Neural progenitor cell (in vitro differentiated cells): Measurements from ENCODE around the gene CALN1. TPM values are rescaled to one million over a fixed set of nuclear protein-coding genes. Genes with fewer than 3 reads are reported as not detected.

ENCODE experiments used
- DNase-seq: peaks from one replicate; pipeline ENCODE4 v3.0.0-alpha.2; 2016; ENCODE audit warnings: low spot score
- H2AFZ ChIP-seq: fragments of 200-600 bp; sonication (generic); replicated peaks from 2 replicates; pipeline ENCODE4 v1.6.1; 2016; ENCODE audit warnings: antibody characterized with exemption
- H3F3A ChIP-seq: fragments of 200-600 bp; sonication (generic); 2 replicates; pipeline ENCODE4 v1.6.1; 2016; ENCODE audit warnings: antibody characterized with exemption, low read depth
- H3K27ac ChIP-seq: fragments of 200-600 bp; sonication (generic); 2 replicates; pipeline ENCODE4 v1.5.1; 2016; ENCODE audit warnings: mild to moderate bottlenecking
- H3K27me3 ChIP-seq: fragments of 200-600 bp; sonication (generic); 2 replicates; pipeline ENCODE4 v1.6.1; 2016; ENCODE audit warnings: mild to moderate bottlenecking, moderate library complexity
- H3K36me3 ChIP-seq: fragments of 200-600 bp; sonication (generic); 2 replicates; pipeline ENCODE4 v1.5.1; 2016
- H3K4me1 ChIP-seq: fragments of 200-600 bp; sonication (generic); 2 replicates; pipeline ENCODE4 v1.6.1; 2016; ENCODE audit warnings: mixed run types
- H3K4me2 ChIP-seq: fragments of 200-600 bp; sonication (generic); 2 replicates; pipeline ENCODE4 v1.6.1; 2016
- H3K4me3 ChIP-seq: fragments of 200-600 bp; sonication (generic); 2 replicates; pipeline ENCODE4 v1.5.1; 2016
- H3K79me2 ChIP-seq: fragments of 200-600 bp; sonication (generic); 2 replicates; pipeline ENCODE4 v1.6.1; 2016; ENCODE audit warnings: low read depth
- H3K9ac ChIP-seq: fragments of 200-600 bp; sonication (generic); 2 replicates; pipeline ENCODE4 v1.6.1; 2016
- H3K9me3 ChIP-seq: fragments of 200-600 bp; sonication (generic); 2 replicates; pipeline ENCODE4 v1.5.1; 2016; ENCODE audit warnings: low read depth
- H4K20me1 ChIP-seq: fragments of 200-600 bp; sonication (generic); 2 replicates; pipeline ENCODE4 v1.6.1; 2016; ENCODE audit warnings: low read depth
- H3K27ac Mint-ChIP-seq: 3 replicates; pipeline ENCODE4 v1.8.0; 2021; ENCODE audit warnings: mixed read lengths
- H3K27me3 Mint-ChIP-seq: 2 replicates; pipeline ENCODE4 v1.8.0; 2022; ENCODE audit warnings: low read depth, mild to moderate bottlenecking, inconsistent platforms, moderate library complexity, mixed read lengths; ENCODE audit not compliant: insufficient read depth
- H3K36me3 Mint-ChIP-seq: 3 replicates; pipeline ENCODE4 v1.8.0; 2021; ENCODE audit warnings: mixed read lengths
- H3K4me1 Mint-ChIP-seq: 3 replicates; pipeline ENCODE4 v1.8.0; 2021; ENCODE audit warnings: mixed read lengths
- H3K4me3 Mint-ChIP-seq: 3 replicates; pipeline ENCODE4 v1.8.0; 2021; ENCODE audit warnings: mild to moderate bottlenecking, moderate library complexity, mixed read lengths
- H3K9me3 Mint-ChIP-seq: 3 replicates; pipeline ENCODE4 v1.8.0; 2020; ENCODE audit warnings: mixed read lengths
- EZH2 ChIP-seq: fragments of 200-600 bp; sonication (generic); IDR thresholded peaks from 2 replicates; pipeline ENCODE4 v1.6.1; 2017; ENCODE audit warnings: antibody characterized with exemption, mild to moderate bottlenecking, moderate library complexity
- EZH2phosphoT487 ChIP-seq: fragments of 200-600 bp; sonication (generic); IDR thresholded peaks from 2 replicates; pipeline ENCODE4 v1.6.1; 2017; ENCODE audit warnings: antibody characterized with exemption
- total RNA-seq: library from RNA; depleted of rRNA; stranded (reverse); fragments of >200 nt; gene quantifications from 2 replicates; pipeline ENCODE4 v1.2.3, GENCODE V29; 2015; ENCODE audit warnings: low replicate concordance
- TF ChIP-seq, protein P1 (sequence below): fragments of 200-600 bp; sonication (generic); IDR thresholded peaks from 2 replicates; pipeline ENCODE4 v1.5.1; 2017; ENCODE audit warnings: antibody characterized with exemption, mild to moderate bottlenecking

The CALN1 gene
- total RNA-seq, 1 donor from 2014 or later, result 3.1 TPM

DNA sequence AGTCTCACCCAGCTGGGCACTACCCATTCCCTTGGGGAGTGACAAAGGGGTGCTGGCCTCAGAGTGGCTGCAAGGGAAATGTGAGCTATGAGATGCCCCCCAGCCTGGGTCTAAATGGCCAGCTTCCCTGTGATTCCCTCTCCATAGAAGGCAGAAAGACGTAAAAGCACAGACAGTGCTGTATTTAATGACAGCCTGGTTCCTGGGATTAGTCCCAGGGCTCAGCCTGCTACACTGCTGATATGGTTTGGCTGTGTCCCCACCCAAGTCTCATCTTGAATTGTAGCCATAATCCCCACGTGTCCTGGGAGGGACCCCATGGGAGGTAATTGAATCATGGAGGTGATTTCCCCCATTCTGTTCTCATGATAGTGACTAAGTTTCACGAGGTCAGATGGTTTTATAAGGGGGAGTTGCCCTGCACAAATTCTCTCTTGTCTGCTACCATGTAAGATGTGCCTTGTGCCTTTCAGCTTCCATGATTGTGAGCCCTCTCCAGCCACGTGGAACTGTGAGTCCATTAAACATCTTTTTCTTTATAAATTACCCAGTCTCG, 23.9 kb upstream of the CALN1 start:
- H3K36me3 ChIP-seq, result no peaks in the 10 kb centered on the region
- Mint-ChIP-seq H3K27ac (no peak overlapping the region), H3K4me1 (peaks cover 5% of the 10 kb centered on the region), H3K27me3 (peaks cover 10% of the 10 kb centered on the region), H3K4me3 (no peak overlapping the region), H3K9me3 (no peaks in the 10 kb centered on the region), H3K36me3 (no peaks in the 10 kb centered on the region)
- H3K27ac ChIP-seq, result no peak overlapping the region
- no peak overlapping the region for H3K4me2 ChIP-seq
- no peak for DNase-seq
- H3K27me3 ChIP-seq, result no peaks in the 10 kb centered on the region
- H3K4me1 ChIP-seq, result no peaks in the 10 kb centered on the region
- H3K9ac ChIP-seq, result no peak overlapping the region
- TF ChIP-seq EZH2phosphoT487, result no peak
- TF ChIP-seq, protein P1, sequence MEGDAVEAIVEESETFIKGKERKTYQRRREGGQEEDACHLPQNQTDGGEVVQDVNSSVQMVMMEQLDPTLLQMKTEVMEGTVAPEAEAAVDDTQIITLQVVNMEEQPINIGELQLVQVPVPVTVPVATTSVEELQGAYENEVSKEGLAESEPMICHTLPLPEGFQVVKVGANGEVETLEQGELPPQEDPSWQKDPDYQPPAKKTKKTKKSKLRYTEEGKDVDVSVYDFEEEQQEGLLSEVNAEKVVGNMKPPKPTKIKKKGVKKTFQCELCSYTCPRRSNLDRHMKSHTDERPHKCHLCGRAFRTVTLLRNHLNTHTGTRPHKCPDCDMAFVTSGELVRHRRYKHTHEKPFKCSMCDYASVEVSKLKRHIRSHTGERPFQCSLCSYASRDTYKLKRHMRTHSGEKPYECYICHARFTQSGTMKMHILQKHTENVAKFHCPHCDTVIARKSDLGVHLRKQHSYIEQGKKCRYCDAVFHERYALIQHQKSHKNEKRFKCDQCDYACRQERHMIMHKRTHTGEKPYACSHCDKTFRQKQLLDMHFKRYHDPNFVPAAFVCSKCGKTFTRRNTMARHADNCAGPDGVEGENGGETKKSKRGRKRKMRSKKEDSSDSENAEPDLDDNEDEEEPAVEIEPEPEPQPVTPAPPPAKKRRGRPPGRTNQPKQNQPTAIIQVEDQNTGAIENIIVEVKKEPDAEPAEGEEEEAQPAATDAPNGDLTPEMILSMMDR, result no peak
- no peak for TF ChIP-seq EZH2
- H3F3A ChIP-seq, result no peaks in the 10 kb centered on the region
- no peak overlapping the region for H3K4me3 ChIP-seq
- no peaks in the 10 kb centered on the region for H4K20me1 ChIP-seq
- no peaks in the 10 kb centered on the region for H3K9me3 ChIP-seq
- no peaks in the 10 kb centered on the region for H3K79me2 ChIP-seq
- no peak overlapping the region for H2AFZ ChIP-seq

DNA sequence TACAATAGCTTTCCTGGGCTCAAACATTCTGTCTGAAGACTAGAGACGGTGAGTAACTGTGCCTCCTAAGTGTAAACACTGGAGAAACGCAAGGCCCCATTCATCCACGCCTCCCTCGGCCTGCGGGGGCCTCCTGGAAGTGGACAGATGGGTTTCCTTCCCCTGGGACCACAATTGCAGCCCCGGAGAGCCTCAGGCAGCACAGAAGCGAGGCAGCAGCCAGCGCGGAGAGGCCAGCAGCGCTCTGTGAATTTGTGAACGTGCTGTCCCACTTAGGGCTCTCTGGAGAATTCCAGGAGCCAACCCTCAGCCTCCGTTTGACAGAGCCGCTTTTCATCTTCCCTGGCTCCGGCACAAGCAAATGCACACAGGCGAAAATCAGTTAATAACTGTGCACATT, 23.2 kb upstream of the CALN1 start:
- Mint-ChIP-seq H3K27ac (no peak overlapping the region), H3K4me1 (peaks cover 5% of the 10 kb centered on the region), H3K27me3 (peaks cover 10% of the 10 kb centered on the region), H3K36me3 (no peaks in the 10 kb centered on the region), H3K9me3 (no peaks in the 10 kb centered on the region), H3K4me3 (no peak overlapping the region)
- TF ChIP-seq, protein P1, result no peak
- TF ChIP-seq EZH2 (no peak), EZH2phosphoT487 (no peak)
- Histone ChIP-seq H3K36me3 (no peaks in the 10 kb centered on the region), H4K20me1 (no peaks in the 10 kb centered on the region), H3K27me3 (no peaks in the 10 kb centered on the region), H3K9me3 (no peaks in the 10 kb centered on the region), H3K4me3 (no peak overlapping the region), H2AFZ (peak overlapping the region; percentile 68), H3K79me2 (no peaks in the 10 kb centered on the region), H3K4me2 (no peak overlapping the region), H3F3A (no peaks in the 10 kb centered on the region), H3K27ac (no peak overlapping the region), H3K4me1 (no peaks in the 10 kb centered on the region), H3K9ac (no peak overlapping the region)
- DNase-seq, result no peak

DNA sequence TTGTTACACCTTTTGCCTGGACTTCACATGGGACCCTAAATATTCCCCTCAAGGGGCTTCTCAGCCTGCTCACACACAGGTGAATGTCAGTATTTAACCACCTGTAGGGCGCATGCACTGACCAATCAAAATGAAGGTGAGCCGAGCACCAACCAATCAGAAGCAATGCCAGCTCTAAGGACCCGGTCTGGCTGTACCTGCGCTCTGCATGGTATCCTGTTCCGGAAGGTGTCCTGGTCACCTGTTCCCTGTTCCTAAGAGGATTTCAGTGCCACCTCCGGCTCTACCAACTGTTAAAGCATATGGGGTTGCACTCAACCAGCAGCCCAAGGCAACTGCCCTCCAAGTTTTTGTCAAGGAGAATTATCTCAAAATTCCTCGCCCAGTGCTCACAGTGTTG, 18.4 kb upstream of the CALN1 start:
- Histone ChIP-seq H3K4me1 (no peaks in the 10 kb centered on the region), H3K4me3 (no peak overlapping the region), H3K4me2 (no peak overlapping the region), H2AFZ (no peak overlapping the region), H3K79me2 (no peaks in the 10 kb centered on the region), H3F3A (no peaks in the 10 kb centered on the region), H3K9me3 (no peaks in the 10 kb centered on the region), H3K36me3 (no peaks in the 10 kb centered on the region), H3K27me3 (no peaks in the 10 kb centered on the region), H3K9ac (no peak overlapping the region), H4K20me1 (no peaks in the 10 kb centered on the region), H3K27ac (no peak overlapping the region)
- Mint-ChIP-seq H3K4me1 (no peaks in the 10 kb centered on the region), H3K27ac (no peak overlapping the region), H3K36me3 (no peaks in the 10 kb centered on the region), H3K9me3 (no peaks in the 10 kb centered on the region), H3K4me3 (no peak overlapping the region), H3K27me3 (peaks cover 8% of the 10 kb centered on the region)
- TF ChIP-seq EZH2 (no peak), EZH2phosphoT487 (no peak)
- TF ChIP-seq, protein P1, result no peak
- DNase-seq, result no peak
